GM12872 (cell line): ENCODE measurements around the gene ZNF609.

Source experiments
- TF ChIP-seq, protein P1 (sequence below): IDR thresholded peaks from 3 replicates; pipeline ENCODE4 v1.5.1; 2011; ENCODE audit warnings: low read depth, mild to moderate bottlenecking, low read length, moderate library complexity; ENCODE audit not compliant: insufficient read depth

Gene ZNF609

DNA sequence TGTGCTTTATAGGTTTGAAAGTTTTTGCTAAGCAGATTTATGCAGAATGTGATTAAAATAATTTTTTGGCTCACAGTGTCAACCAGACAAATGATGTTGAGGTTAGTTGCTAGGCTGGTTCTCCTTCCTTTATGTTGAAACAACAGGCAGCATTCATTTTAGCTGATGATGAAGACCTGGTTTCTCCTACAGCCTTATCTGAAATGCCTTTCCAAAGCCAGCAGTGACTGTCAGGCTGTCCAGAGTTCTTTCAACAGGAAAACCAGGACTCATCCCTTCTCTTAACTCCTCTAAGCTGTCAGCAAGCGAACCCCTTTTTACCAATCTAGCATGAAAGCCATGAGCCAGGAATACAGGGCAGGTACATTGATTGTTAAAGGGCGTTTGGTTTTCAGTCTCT lies 84.1 kb downstream of the ZNF609 start:
- TF ChIP-seq, protein P1, sequence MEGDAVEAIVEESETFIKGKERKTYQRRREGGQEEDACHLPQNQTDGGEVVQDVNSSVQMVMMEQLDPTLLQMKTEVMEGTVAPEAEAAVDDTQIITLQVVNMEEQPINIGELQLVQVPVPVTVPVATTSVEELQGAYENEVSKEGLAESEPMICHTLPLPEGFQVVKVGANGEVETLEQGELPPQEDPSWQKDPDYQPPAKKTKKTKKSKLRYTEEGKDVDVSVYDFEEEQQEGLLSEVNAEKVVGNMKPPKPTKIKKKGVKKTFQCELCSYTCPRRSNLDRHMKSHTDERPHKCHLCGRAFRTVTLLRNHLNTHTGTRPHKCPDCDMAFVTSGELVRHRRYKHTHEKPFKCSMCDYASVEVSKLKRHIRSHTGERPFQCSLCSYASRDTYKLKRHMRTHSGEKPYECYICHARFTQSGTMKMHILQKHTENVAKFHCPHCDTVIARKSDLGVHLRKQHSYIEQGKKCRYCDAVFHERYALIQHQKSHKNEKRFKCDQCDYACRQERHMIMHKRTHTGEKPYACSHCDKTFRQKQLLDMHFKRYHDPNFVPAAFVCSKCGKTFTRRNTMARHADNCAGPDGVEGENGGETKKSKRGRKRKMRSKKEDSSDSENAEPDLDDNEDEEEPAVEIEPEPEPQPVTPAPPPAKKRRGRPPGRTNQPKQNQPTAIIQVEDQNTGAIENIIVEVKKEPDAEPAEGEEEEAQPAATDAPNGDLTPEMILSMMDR: no peak

DNA sequence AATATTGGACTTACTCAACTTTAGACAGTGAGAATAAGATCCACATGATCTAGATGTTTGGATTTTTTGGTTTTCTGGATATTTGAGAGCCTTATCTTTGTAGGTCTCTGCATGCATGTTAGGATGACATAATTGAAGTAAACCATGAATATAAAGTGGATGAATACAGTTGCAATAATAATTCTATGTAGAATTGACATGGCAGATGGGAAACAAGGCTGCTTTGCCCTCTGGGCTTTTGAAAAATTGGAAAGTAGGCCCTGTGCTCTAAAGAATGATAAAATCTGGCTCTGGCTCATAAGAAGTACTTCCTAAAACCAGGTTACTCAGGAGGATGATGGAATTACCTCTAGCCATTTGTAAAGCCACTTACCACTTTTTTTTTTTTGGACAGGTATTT lies 86.9 kb downstream of the ZNF609 start:
- TF ChIP-seq, protein P1: no peak

DNA sequence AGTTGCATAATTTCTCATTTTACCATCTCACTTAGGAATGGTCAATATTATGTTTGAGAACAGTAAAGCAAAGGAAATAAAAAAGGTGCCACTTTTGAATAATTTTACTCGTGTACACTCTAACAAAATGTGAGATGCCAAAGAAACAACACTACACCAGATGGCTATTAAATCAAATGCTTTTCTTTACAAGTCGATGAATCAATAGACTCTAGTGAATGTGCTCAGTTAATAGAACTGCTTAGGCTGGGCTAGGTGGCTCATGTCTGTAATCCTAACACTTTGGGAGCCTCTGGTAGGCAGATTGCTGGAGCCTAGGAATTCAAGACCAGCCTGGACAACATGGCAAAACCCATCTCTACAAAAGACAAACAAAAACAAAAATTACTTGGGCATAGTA lies 87.9 kb downstream of the ZNF609 start:
- TF ChIP-seq, protein P1: no peak

DNA sequence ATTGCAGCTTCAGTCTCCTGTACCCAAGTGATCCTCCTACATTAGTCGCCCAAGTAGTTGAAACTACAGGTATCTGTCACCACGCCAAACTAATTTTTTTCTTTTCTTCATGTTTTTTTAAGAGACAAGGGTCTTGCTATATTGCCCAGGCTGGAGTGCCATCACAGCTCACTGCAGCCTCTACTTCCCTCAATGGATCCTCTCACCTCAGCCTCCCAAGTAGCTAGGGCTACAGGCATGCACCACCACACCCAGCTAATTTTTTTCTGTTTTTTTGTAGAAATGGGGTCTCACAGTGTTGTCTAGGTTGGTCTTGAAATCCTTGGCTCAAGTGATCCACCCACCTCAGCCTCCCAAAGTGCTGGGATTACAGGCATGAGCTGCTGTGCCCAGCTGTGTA lies 89.5 kb downstream of the ZNF609 start:
- TF ChIP-seq, protein P1: no peak

DNA sequence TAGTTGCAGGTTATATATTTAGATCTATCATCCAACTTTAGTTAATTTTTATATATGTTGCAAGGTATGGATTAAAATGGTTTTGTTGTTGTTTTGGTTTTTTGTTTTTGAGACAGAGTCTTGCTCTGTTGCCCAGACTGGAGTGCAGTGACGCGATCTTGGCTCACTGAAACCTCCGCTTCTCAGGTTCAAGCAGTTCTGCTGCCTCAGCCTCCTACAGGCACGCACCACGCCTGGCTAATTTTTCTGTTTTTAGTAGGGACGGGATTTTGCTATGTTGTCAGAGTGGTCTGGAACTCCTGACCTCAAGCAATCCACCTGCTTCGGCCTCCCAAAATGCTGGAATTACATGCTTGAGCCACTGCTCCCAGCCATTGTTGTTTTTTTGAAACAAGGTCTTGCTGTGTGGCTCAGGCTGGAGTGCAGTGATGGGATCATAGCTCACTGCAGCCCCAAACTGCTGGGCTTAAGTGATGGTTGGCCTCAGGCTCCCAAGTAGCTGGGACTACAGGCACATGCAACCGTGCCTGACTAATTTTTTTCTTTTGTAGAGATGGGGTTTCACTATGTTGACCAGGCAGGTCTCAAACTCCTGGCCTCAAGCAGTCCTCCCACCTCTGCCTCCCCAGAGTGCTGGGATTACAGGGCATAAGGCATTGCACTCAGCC lies 92.0 kb downstream of the ZNF609 start:
- TF ChIP-seq, protein P1: no peak

DNA sequence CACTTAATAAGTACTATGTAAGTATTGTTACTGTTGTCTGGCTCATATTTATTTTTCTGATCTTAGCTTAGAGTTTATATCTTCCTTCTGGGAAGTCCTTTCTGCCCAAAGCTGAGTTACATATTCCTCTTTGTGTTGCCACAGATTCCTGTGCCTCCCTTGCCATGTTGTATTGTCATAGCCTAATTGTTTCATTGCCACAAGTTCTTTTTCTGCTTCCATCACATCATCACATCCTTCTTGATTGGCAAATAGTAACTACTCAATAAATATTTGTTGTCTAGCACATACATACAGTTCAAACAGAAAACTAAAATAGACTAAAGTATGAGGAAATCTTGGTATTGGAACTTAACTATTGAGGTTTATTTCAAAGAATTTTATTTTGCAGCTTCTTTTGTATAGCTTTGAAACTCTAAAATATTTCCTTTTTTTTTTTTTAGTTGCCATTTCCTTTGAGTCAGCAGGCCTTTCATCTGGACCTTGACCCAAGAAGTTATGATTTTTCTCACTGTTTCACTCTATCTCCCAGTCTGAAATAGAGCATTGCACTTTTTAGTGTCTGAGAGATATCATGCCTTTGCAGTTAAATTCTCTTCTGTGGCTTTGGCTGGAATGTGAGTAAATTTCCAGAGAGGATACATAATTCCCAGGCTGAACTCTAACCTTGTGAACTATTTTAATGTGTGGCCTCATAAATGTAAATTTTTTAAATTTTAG lies 98.2 kb downstream of the ZNF609 start:
- TF ChIP-seq, protein P1: no peak

DNA sequence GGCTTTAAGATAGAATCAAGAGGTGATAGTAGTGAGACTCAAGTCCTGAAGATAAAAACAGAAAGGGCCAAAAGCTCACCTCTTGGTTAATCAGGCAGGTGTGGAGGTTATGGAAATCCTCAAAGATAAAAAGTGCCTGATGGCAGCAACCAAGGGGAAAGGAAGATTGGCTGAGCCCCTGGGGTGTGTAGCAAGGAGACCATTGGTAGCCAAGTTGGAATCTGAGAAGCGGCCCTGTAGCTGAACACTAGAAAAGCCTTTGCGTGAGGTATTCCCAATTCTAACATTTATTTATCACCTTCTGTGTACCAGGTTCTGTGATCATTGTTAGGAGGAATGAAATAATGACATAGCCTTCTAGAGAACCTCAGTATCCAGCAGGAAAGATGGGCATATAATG lies 98.9 kb downstream of the ZNF609 start:
- TF ChIP-seq, protein P1: no peak
